Right lobe of liver (tissue), 4 donors: Measurements from ENCODE around the gene NEMP2.
"Not testable (repeated sequence)": the region's sequence is repeated elsewhere in the genome, so short reads cannot be mapped to it uniquely, and the experiment has no call there.

ENCODE experiments used
- POLR2A ChIP-seq: fragments of 450-650 bp; IDR thresholded peaks from one replicate; pipeline ENCODE4 v1.6.1; 2017; ENCODE audit warnings: antibody characterized with exemption, mild to moderate bottlenecking
- TF ChIP-seq, protein P1 (sequence below), 4 donors: fragments of 200-600 bp in 3 of 4; fragments of 450-650 bp in 1 of 4; IDR thresholded peaks; one replicate each; pipeline versions ENCODE4 v1.5.1 to v1.8.0; 2016 to 2022; ENCODE audit warnings: antibody characterized with exemption in 4 of 4, mild to moderate bottlenecking in 2 of 4
- donor health status: DM: no; HTN: no; CAD: no.
- donor health status: DM: no; HTN: no; CAD: no.
- donor health status: DM: no; HTN: yes; CAD: no.

GRCh38 chr2:190509895-190510294 is 24.6 kb downstream of the NEMP2 start:
- TF ChIP-seq, protein P1, sequence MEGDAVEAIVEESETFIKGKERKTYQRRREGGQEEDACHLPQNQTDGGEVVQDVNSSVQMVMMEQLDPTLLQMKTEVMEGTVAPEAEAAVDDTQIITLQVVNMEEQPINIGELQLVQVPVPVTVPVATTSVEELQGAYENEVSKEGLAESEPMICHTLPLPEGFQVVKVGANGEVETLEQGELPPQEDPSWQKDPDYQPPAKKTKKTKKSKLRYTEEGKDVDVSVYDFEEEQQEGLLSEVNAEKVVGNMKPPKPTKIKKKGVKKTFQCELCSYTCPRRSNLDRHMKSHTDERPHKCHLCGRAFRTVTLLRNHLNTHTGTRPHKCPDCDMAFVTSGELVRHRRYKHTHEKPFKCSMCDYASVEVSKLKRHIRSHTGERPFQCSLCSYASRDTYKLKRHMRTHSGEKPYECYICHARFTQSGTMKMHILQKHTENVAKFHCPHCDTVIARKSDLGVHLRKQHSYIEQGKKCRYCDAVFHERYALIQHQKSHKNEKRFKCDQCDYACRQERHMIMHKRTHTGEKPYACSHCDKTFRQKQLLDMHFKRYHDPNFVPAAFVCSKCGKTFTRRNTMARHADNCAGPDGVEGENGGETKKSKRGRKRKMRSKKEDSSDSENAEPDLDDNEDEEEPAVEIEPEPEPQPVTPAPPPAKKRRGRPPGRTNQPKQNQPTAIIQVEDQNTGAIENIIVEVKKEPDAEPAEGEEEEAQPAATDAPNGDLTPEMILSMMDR (IDR thresholded peaks at IDR 0.05), result not testable (repeated sequence)
- TF ChIP-seq POLR2A, result not testable (repeated sequence)
